Measurements from ENCODE around the gene LTBR. TPM values are rescaled to one million over a fixed set of nuclear protein-coding genes. Genes with fewer than 3 reads are reported as not detected.
"Not testable (repeated sequence)": the region's sequence is repeated elsewhere in the genome, so short reads cannot be mapped to it uniquely, and the experiment has no call there.

Gene LTBR
- total RNA-seq, 1 donor from 2014 or later: 99.7 TPM

DNA sequence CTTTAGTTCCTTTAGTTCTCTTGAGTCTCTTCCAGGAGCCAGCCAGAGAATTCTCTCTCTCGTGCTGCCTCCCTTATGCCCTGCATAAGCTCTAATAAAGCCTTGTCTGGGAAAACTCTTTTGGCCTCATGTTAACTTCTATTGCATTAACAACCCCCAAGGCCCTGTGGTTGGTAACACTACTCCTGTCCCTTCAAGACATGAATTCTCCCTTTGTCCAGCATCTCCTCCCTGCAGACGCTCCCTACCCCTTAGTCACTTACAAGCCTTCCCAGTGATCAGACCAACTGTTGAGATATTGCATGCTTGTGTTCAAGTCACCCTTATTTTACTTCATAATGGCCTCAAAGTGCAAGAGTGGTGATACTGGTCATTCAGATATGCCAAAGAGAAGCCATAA, 12.1 kb downstream of the LTBR start:
- ATAC-seq (no peak), DNase-seq (ENCODE audit: low spot score) (no peak)
- intact Hi-C loops (cut with DNase I): no loop called here

DNA sequence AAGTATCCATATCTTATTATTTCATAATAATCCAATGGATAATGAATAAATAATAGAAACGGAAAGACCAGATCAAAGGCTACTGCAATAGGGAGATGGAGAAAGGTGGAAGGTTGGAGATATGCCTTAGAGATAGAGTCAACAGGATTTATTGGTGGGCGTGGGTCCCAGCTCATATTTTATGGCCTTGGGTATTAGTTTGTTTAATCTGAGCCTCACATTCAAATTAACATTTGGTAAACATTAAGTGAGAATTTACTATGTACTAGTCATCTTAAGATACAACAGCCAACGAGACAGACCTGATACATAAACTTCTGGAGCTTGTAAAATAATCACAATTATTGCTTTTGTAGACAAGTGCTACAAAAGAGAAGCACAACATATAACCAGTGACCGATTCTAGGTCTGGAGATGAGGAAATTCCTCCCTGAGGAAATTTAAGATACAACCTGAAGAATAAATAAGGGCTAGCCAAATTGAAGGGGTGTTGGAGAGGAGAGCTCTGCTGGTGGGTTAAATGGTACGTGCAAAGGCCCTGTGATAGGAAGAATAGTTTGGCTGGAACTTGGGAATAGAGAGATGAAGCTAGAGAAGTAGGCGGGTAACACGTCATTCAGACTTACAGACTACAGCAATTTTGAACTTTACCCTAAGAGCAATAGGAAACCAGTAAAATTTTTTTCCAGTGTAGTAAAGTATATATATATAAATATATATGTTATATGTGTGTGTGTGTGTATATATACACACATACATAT, 16.1 kb downstream of the LTBR start:
- DNase-seq (ENCODE audit: low spot score): no peak
- intact Hi-C loops (cut with DNase I): no loop called here
- no peak for ATAC-seq

DNA sequence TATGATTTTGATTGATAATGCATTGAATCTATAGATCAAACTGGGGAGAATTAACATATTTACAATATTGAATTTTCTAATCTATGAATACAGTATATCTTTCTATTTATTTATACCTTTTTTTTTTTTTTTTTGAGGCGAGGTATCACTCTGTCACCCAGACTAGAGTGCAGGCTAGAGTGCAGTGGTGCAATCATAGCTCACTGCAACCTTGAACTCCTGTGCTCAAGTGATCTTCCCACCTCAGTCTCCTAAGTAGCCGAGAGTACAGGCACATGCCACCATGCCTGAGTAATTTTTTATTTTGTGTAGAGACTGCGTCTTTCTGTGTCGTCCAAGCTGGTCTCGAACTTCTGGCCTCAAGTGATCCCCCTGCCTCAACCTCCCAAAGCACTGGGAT, 20.4 kb downstream of the LTBR start:
- DNase-seq (ENCODE audit: low spot score): no peak
- intact Hi-C loops (cut with DNase I): no loop called here
- ATAC-seq: no peak

DNA sequence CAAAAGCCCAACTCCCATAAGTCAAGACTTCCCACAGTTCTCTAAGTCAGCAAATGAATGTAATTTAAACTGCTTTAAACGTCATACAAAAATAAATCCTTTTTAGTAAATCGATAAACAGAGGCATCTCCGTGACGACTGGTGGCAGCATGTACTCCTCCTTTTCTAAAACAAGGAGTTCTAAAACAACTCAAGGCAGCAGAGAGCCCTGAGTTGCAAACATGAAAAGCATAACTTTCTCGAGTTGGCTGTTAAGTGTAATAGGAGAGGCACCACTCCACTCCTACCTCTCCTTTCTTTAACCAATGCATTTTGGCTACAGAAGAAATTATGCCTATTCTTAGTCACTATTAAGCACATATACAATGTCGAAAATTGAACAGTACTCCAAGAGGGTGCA, 22.0 kb downstream of the LTBR start:
- DNase-seq (ENCODE audit: low spot score) (no peak), ATAC-seq (no peak)
- intact Hi-C loops (cut with DNase I): no loop called here

DNA sequence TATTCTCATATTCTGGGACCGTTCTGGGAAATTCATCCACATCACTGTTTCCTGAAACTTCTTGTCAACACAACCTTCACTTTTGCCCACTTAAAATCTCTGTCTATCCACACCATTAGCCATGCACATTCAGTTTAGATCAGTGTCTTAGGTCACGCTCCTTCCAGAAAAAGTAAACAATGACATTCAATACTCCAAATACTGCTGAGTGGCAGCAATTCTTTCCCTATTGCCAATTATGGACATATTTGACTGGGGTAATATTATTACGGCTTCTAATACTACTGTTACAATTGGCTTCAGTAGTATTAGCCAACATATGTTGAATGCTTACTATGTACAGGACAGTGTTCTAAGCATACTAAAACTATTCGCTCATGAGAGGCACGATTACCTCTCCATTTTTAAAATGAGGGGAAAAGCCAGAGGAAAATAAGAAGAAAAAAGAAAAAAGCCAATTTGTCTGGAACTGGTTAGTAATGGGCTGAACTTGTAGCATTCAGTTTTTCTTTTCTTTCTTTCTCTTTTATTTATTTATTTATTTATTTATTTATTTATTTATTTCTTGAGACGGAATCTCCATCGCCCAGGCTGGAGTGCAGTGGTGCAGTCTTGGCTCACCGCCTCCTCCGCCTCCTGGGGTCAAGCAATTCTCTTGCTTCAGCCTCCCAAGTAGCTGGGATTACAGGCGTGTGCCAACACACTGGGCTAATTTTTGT, 23.4 kb downstream of the LTBR start:
- DNase-seq (ENCODE audit: low spot score) (no peak), ATAC-seq (no peak)
- intact Hi-C loops (cut with DNase I): no loop called here

DNA sequence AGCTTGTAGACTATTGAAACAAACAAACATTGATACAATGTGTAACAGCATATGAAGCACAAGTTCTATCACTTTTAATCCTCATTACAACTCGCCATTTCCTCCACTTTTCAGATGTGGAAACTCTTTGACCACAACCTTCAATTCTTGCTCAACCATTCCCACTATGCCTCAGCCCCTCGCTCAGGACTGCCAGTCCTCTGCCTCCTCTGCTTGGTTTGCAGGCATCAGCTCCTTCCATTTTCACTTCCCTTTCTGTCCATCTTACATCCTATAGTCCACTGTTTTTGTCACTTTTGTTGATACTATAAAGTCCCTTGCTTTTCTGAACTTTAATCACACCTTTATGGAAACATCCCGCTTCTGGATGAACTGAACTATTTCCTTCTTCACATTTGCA, 32.6 kb downstream of the LTBR start:
- ATAC-seq (peak; percentile 77), DNase-seq (ENCODE audit: low spot score) (no peak)
- intact Hi-C loops (cut with DNase I): no loop called here

DNA sequence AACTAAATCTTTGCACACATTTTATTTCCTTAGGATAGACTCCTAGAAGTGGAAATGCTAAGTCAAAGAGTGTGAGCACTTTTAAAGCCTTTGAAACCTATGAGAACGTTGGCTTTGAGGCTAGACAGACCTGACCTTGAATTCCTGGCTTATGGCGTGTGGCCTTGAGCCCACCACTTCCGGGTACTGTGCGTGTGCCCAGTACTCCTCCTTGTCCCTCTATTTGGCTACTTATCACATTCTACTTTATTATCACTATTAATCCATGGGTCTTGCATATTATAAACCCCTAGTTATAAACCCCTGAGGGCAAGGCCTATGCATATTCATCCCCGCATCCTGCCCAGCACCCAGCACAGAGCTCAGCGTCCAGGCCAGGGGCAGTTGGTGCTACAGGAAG, 34.8 kb downstream of the LTBR start:
- intact Hi-C loops (cut with DNase I): no loop called here
- no peak for ATAC-seq
- no peak for DNase-seq (ENCODE audit: low spot score)

DNA sequence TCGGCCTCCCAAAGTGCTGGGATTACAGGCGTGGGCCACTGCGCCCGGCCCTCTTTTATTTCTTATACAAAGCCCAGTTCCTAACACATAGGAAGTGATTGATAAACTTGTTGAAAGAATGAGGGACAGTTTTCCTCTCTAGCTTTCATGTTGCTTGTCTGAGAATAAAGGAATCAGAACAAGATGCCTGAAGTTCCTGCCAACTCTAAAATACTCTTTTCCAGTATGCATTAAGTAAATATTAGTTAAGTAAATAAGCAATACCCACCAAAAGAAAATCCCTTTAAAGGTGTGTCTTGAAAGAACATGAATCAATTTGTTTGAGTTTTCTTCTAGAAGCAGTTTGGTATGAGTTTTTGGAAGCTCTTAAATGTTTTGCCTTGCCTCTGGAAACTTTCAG, 36.4 kb downstream of the LTBR start:
- intact Hi-C loops (cut with DNase I): loop anchor here (5.0 to 10.0 kb wide), 2 partner anchors 42 to 124 kb away; no protein-coding TSS in a partner anchor
- DNase-seq (ENCODE audit: low spot score): no peak

DNA sequence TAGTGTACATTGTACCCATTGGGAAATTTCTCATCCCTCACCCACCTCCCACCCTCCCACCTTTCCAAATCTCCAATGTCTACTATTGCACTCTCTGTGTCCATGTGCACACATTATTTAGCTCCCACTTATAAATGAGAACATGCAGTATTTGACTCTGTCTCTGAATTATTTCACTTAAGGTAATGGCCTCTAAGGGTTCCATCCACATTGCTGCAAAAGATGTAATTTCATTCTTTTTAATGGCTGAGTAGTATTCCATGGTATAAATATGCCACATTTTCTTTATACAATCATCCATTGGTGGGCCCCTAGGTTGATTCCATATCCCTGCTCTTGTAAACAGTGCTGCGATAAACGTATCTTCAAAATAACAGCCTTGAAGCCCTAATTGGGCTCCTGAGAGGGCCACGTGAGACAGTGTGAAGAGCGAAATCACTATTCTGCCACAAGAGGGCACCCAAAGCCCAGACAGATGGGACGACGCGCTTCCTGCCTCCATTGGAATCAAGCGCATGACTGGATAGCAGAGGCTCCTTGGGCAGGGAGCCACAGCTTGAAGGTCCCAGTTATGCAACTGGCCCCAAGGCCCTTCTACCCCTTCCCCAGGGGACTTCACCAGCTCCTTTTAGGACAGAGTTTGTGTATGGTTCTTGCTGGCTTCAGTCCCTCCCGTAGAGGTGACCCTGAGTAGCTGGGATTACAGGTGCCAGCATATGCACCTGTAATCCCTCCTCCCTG, 39.5 kb downstream of the LTBR start:
- peak; percentile 89 for DNase-seq (ENCODE audit: low spot score)
- ATAC-seq: peak; percentile 95
- intact Hi-C loops (cut with DNase I): loop anchor here (5.0 to 10.0 kb wide), 2 partner anchors 39 to 121 kb away; no protein-coding TSS in a partner anchor

More for the DNA sequence above, 36.4 kb downstream of the LTBR start:
- no peak for ATAC-seq

DNA sequence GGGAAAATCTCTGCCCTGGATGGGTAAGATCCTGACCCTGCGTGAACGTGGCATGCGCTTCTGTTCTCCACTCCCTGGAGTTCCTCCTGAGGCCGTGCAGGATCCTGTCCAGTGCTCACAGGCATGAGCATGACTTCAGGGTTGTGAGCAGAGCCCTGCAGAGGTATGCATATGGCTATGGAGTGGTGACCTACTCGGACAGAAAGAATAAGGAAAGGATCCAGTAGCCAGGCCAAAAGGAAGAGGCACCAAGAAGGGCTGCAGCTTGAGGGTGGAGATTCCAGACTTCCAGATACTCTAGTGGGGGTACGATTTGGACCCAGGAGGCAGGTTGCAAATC, 40.0 kb downstream of the LTBR start:
- ATAC-seq (peak; percentile 35), DNase-seq (ENCODE audit: low spot score) (no peak)
- intact Hi-C loops (cut with DNase I): loop anchor here (5.0 to 10.0 kb wide), 2 partner anchors 38 to 121 kb away; no protein-coding TSS in a partner anchor

DNA sequence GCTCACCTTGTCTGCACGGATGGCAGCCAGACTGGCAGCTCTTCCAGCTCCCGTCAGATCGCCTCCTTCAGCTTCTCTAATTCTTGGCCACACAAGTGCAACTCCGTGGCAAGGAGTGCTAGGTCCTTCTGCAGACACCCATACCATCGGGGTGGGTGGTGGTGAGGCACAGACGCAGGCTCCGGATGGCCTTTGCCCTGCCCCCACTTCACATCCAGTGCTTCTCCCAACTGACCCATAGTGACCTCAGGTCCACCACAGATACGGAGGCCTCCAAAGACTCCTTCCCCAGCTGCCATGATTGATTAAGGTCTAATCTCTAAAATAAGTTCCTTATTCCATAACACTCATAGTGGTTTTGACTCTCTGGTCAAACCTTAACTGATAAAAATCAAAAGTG, 40.9 kb downstream of the LTBR start:
- DNase-seq (ENCODE audit: low spot score): no peak
- no peak for ATAC-seq
- intact Hi-C loops (cut with DNase I): loop anchor here (5.0 to 10.0 kb wide), 2 partner anchors 37 to 120 kb away; no protein-coding TSS in a partner anchor

DNA sequence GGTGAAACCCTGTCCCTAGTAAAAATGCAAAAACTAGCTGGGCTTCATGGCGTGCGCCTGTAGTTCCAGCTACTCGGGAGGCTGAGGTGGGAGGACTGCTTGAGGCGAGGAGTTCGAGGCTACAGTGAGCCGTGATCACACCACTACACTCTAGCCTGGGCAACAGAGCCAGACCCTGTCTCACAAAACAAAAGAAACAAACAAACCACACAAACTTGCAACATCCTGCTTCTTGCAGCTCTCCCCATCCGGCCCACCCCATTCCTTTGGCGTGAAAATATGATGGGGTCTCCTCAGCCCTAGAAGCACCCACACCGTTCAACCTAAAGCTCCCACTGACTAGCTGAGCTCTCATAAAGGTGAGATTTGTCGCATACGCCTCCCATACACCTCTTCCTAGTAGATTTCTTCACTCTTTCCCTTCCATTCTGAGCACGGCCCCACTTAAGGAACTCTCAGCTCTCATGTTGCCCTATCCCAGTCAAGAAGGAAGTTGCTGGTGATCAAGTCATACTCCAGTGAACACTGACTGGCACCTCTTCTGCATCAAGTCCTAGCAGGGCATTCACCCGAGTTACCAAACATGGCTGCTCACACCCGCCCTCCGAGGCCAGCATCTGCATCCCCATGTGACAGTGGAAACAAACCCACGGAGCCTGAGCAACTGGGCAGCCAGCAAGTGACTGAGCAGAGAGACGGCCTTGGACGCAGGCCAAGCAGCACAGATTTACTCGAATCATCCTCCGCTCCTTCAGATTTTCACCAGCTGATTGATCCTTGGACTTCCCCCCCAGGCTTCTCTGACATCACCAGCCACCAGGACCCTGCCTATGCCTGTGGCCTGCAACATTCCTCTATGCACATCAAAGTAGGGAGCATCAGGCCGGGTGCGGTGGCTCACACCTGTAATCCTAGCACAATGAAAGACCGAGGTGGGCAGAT, 41.9 kb downstream of the LTBR start:
- DNase-seq (ENCODE audit: low spot score): peak; percentile 60
- no peak for ATAC-seq
- intact Hi-C loops (cut with DNase I): loop anchor here (10.0 kb wide), 1 partner anchor 119 kb away; no protein-coding TSS in a partner anchor

DNA sequence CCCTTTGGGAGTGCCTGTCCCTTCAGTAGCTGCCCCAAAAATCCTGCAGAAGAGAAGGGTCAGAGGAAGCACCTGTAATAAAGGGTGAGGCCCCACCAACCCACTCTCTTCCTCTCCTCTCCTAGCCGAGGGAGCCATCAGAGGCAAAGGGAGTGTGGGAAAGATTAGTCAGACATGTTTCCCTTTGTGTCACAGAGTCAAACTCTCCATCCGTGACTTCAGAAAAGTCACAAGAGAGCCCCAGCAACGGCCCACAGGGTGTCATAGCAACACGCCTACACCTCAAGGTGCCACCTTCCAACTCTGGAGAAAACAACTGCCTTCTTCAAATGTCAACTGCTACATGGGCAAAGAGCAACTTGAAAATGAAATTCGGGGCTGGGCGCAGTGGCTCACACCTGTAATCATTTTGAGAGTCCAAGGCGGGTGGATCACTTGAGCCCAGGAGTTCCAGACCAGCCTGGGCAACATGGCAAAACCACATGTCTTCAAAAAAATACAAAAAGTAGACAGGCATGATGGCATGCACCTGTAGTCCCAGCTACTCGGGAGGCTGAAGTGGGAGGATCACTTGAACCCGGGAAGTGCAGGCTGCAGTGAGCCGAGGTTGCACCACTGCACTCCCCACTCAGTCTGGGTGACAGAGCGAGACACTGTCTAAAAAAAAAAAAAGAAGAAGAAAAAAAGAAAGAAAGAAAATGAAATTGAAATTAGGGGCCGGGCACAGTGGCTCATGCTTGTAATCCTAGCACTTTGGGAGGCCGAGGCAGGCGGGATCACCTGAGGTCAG, 43.1 kb downstream of the LTBR start:
- intact Hi-C loops (cut with DNase I): loop anchor here (10.0 kb wide), 1 partner anchor 118 kb away; no protein-coding TSS in a partner anchor
- ATAC-seq (no peak), DNase-seq (ENCODE audit: low spot score) (peak; percentile 42)

DNA sequence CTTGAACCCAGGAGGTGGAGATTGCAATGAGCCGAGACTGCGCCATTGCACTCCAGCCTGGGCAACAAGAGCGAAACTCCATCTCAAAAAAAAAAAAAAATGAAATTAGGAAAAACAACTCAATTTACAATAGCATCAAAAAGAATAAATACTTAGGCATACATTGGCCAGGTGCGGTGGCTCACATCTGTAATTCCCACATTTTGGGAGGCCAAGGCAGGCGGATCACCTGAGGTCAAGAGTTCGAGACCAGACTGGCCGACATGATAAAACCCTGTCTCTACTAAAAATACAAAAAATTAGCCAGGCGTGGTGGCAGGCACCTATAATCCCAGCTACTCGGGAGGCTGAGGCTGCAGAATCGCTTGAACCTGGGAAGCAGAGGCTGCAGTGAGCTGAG, 43.8 kb downstream of the LTBR start:
- intact Hi-C loops (cut with DNase I): loop anchor here (10.0 kb wide), 1 partner anchor 117 kb away; no protein-coding TSS in a partner anchor
- ATAC-seq: not testable (repeated sequence)
- DNase-seq (ENCODE audit: low spot score): peak; percentile 27

DNA sequence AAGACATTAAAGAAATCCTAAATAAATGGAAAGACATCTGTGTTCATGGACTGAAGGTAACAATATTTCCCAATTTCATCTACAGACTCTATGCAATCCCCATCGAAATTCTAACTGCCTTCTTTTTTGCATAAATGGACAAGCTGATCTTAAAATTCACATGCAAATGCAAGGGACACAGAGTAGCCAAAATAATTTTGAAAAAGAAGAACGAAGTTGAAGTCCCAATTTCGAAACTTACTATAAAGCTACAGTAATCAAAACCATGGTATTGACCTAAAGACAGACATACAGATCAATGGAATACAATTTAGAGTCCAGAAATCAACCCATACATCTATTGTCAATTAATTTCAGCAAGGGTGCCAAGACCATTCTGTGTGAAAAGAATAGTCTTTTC, 44.4 kb downstream of the LTBR start:
- ATAC-seq: no peak
- intact Hi-C loops (cut with DNase I): loop anchor here (10.0 kb wide), 1 partner anchor 116 kb away; no protein-coding TSS in a partner anchor
- no peak for DNase-seq (ENCODE audit: low spot score)

DNA sequence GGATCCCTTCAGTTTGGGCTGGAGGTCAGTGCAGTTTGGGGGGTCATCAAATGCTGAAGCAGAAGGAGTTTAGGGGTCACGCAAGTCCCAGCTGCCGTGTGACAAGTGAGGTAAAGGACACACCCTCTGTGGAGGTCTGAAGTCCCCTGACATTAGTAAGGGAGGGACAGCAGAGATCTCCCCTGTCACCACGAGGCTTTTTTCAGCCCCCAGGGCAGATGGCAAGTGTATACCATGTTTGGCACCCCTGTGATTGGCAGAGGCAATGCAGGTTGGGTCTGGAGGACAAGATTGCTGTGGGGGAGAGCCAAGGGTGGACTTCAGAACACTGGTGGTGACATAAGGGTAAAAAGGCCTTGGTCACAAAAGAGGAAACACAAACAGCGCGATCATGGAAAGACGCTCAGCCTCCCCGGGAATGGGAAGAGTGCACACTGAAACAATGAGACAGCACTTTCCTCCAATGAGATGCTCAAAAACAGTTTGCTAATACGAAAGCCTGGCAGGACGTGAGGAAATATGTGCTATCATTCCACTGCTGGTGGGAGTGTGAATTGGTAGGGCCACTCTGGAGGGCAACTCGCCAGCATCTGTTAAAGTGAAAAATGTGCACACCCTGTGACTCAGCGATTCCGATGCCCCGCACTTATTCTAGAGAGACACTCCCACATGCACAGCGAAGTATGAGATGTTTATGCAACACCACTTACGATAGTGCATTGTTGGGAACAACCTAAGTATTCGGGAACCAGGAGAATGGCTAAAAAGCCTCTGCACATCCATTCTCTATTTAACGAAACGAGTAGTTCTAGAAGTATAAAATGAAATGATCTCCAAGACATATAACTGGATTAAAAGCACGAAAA, 46.4 kb downstream of the LTBR start:
- intact Hi-C loops (cut with DNase I): no loop called here
- DNase-seq (ENCODE audit: low spot score) (peak; percentile 88), ATAC-seq (peak; percentile 92)

DNA sequence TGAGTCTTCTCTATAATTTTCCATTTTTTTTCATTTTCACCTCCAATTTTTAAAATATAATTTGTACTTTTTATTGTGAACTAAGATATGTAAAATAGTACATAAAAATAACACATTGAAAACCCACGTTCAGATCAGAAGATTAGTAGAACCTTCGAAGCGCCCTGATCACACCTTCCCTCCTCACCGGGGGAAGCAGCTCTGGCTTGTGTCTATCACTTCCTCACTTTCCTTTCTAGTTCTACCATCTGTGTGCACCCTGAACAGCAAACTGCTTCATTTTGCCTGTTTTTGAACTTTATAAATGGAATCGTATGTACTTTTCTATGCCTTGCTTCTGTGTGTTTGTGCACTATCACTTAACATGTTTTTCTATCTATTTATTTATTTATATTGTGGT, 49.0 kb downstream of the LTBR start:
- intact Hi-C loops (cut with DNase I): no loop called here
- ATAC-seq (no peak), DNase-seq (ENCODE audit: low spot score) (peak; percentile 19)
